OCI-LY3 (cell line): ENCODE measurements around the gene SCUBE1.

Experiments
- H2AFZ ChIP-seq: fragments of 200-600, 300-600 bp; shearing (Covaris generic); 2 replicates; pipeline ENCODE4 v1.6.0; 2014; ENCODE audit warnings: antibody characterized with exemption, low read depth, low read length
- H3K27ac ChIP-seq: fragments of 200-600, 300-600 bp; sonication (generic); 2 replicates; pipeline ENCODE4 v1.5.1; 2014; ENCODE audit warnings: mild to moderate bottlenecking, low read length, moderate library complexity, mixed read lengths
- H3K27me3 ChIP-seq: fragments of 200-600, 300-600 bp; sonication (generic); 2 replicates; pipeline ENCODE4 v1.6.1; 2014; ENCODE audit warnings: low read depth, low read length, mixed read lengths
- H3K36me3 ChIP-seq: fragments of 200-600, 300-600 bp; sonication (generic); replicated peaks from 2 replicates; pipeline ENCODE3; 2014; ENCODE audit warnings: low read depth, low read length, mixed read lengths
- H3K4me1 ChIP-seq: fragments of 300-600, 200-600 bp; sonication (generic); 2 replicates; pipeline ENCODE4 v1.6.1; 2014; ENCODE audit warnings: low read length, mixed read lengths
- H3K4me2 ChIP-seq: fragments of 200-600, 300-600 bp; sonication (generic); 2 replicates; pipeline ENCODE4 v1.6.1; 2014; ENCODE audit warnings: low read length, mixed read lengths
- H3K4me3 ChIP-seq: fragments of 300-600, 200-600 bp; sonication (generic); 2 replicates; pipeline ENCODE4 v1.5.1; 2014; ENCODE audit warnings: antibody characterized with exemption, mild to moderate bottlenecking, low read length, moderate library complexity
- H3K79me2 ChIP-seq: fragments of 300-600, 200-600 bp; shearing (Covaris generic); 2 replicates; pipeline ENCODE4 v1.6.1; 2014; ENCODE audit warnings: mild to moderate bottlenecking, low read length, mixed read lengths
- H3K9ac ChIP-seq: fragments of 300-600, 200-600 bp; shearing (Covaris generic); 2 replicates; pipeline ENCODE4 v1.6.0; 2014; ENCODE audit warnings: mild to moderate bottlenecking, low read length, moderate library complexity
- H3K9me3 ChIP-seq: fragments of 200-600, 300-600 bp; shearing (Covaris generic); 2 replicates; pipeline ENCODE4 v1.6.1; 2014; ENCODE audit warnings: low read length, mixed read lengths; ENCODE audit not compliant: insufficient read depth
- H4K20me1 ChIP-seq: fragments of 200-600, 300-600 bp; sonication (generic); 2 replicates; pipeline ENCODE4 v1.6.1; 2016; ENCODE audit warnings: low read length, mixed read lengths; ENCODE audit not compliant: insufficient read depth
- CTCF ChIP-seq: fragments of 200-600, 300-600 bp; sonication (generic); IDR thresholded peaks from 2 replicates; pipeline ENCODE4 v1.5.1; 2014; ENCODE audit warnings: antibody characterized with exemption, low read length, low read depth
- EZH2phosphoT487 ChIP-seq: fragments of 200-600 bp; shearing (Covaris generic); IDR thresholded peaks from 2 replicates; pipeline ENCODE4 v1.6.1; 2018; ENCODE audit warnings: antibody characterized with exemption, mixed run types, low read depth

SCUBE1 gene

GRCh38 chr22:43182726-43183125 is 160.4 kb downstream of the SCUBE1 start:
- no peak overlapping the region for H3K27ac ChIP-seq
- no peak overlapping the region for H2AFZ ChIP-seq
- H3K9me3 ChIP-seq: no peaks in the 10 kb centered on the region
- peaks cover 45% of the 10 kb centered on the region for H3K79me2 ChIP-seq
- H3K4me1 ChIP-seq: peaks cover 7% of the 10 kb centered on the region
- H3K4me3 ChIP-seq: no peak overlapping the region
- H4K20me1 ChIP-seq: no peaks in the 10 kb centered on the region
- no peak overlapping the region for H3K9ac ChIP-seq
- H3K27me3 ChIP-seq: no peaks in the 10 kb centered on the region
- no peak for TF ChIP-seq CTCF
- TF ChIP-seq EZH2phosphoT487: no peak
- peaks cover 42% of the 10 kb centered on the region for H3K36me3 ChIP-seq
- H3K4me2 ChIP-seq: no peak overlapping the region

GRCh38 chr22:43182118-43182517 is 161.1 kb downstream of the SCUBE1 start:
- Histone ChIP-seq H3K36me3 (peaks cover 47% of the 10 kb centered on the region), H2AFZ (no peak overlapping the region), H3K79me2 (peaks cover 45% of the 10 kb centered on the region), H3K27ac (no peak overlapping the region), H3K27me3 (no peaks in the 10 kb centered on the region), H3K9ac (no peak overlapping the region), H3K9me3 (no peaks in the 10 kb centered on the region), H4K20me1 (no peaks in the 10 kb centered on the region), H3K4me3 (no peak overlapping the region), H3K4me1 (peaks cover 7% of the 10 kb centered on the region), H3K4me2 (no peak overlapping the region)
- TF ChIP-seq CTCF (no peak), EZH2phosphoT487 (no peak)

DNA sequence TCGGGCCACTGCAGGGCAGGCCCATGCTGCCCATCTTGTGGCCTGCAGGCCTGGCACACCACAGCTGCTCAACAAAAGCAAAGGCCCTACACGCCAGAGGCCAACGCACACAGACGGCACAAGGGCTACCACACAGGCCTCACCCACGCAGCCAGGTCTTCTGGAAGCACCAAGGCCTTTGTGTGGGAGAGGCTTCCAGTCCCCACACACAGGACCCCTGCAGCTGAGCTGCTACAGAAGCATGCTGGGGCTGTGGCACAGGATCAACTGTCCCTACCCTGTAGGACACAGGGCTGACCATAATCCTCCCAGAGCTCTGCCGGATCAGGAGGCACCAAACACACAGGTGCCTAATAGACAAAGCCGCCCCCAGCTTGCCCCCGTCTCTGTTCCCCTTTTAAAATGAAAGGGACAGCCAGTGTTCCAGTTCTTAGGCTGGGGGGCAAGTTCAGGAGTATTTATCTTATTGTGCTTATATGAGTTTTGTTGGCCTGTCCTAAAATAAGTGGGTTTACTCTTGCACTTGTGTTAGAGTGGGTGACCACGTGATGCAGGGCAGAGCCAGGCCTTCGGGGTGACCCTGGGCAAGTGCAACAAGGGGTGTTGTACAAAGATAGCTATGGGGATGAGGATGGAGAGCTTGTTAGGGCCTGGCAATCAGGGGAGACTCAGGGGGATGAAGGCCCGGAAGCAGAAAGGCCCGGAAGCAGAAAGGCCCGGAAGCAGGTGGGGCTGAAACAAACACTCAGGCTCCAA is 161.7 kb downstream of the SCUBE1 start:
- Histone ChIP-seq H3K36me3 (peaks cover 50% of the 10 kb centered on the region), H3K4me2 (no peak overlapping the region), H3K79me2 (peaks cover 42% of the 10 kb centered on the region), H3K9ac (no peak overlapping the region), H3K27ac (no peak overlapping the region), H2AFZ (no peak overlapping the region), H3K4me1 (peaks cover 7% of the 10 kb centered on the region), H3K9me3 (no peaks in the 10 kb centered on the region), H4K20me1 (no peaks in the 10 kb centered on the region), H3K27me3 (no peaks in the 10 kb centered on the region), H3K4me3 (no peak overlapping the region)
- TF ChIP-seq EZH2phosphoT487: no peak
- no peak for TF ChIP-seq CTCF

GRCh38 chr22:43180670-43181069 is 162.5 kb downstream of the SCUBE1 start:
- H4K20me1 ChIP-seq: no peaks in the 10 kb centered on the region
- H3K4me3 ChIP-seq: no peak overlapping the region
- no peak overlapping the region for H3K9ac ChIP-seq
- H3K9me3 ChIP-seq: no peaks in the 10 kb centered on the region
- no peaks in the 10 kb centered on the region for H3K27me3 ChIP-seq
- peaks cover 34% of the 10 kb centered on the region for H3K79me2 ChIP-seq
- no peak for TF ChIP-seq CTCF
- no peak for TF ChIP-seq EZH2phosphoT487
- H3K4me2 ChIP-seq: no peak overlapping the region
- peaks cover 5% of the 10 kb centered on the region for H3K4me1 ChIP-seq
- no peak overlapping the region for H3K27ac ChIP-seq
- H3K36me3 ChIP-seq: peaks cover 53% of the 10 kb centered on the region
- no peak overlapping the region for H2AFZ ChIP-seq
